ENCODE measurements around the gene CCN2.
"Not testable (repeated sequence)": the region's sequence is repeated elsewhere in the genome, so short reads cannot be mapped to it uniquely, and the experiment has no call there.

Gene CCN2

GRCh38 chr6:131937703-131938631, 13.2 kb downstream of the CCN2 start:
- DNase-seq (ENCODE audit: low spot score) = peak; percentile 39

- peak; percentile 31 for DNase-seq (ENCODE audit: low spot score)
These were observed 13.9 kb downstream of the CCN2 start for GRCh38 chr6:131937226-131937625.

GRCh38 chr6:131936156-131936555, 15.0 kb downstream of the CCN2 start:
- no peak for DNase-seq (ENCODE audit: low spot score)

GRCh38 chr6:131931063-131931750, 20.0 kb downstream of the CCN2 start:
- no peak for DNase-seq (ENCODE audit: low spot score)

GRCh38 chr6:131929976-131930375, 21.2 kb downstream of the CCN2 start:
- DNase-seq (ENCODE audit: low spot score) = no peak

GRCh38 chr6:131929264-131929663, 21.9 kb downstream of the CCN2 start:
- DNase-seq (ENCODE audit: low spot score) = no peak

GRCh38 chr6:131924881-131925474, 26.2 kb downstream of the CCN2 start:
- DNase-seq (ENCODE audit: low spot score) = peak; percentile 61

- DNase-seq (ENCODE audit: low spot score) = no peak
These were observed 27.8 kb downstream of the CCN2 start for GRCh38 chr6:131923356-131923755.

GRCh38 chr6:131920656-131921055, 30.5 kb downstream of the CCN2 start:
- DNase-seq (ENCODE audit: low spot score) = no peak

- DNase-seq (ENCODE audit: low spot score) = no peak
These were observed 32.4 kb downstream of the CCN2 start for GRCh38 chr6:131918650-131919355.

GRCh38 chr6:131917763-131918649, 33.2 kb downstream of the CCN2 start:
- DNase-seq (ENCODE audit: low spot score) = no peak

GRCh38 chr6:131917318-131917717, 33.9 kb downstream of the CCN2 start:
- peak; percentile 26 for DNase-seq (ENCODE audit: low spot score)

GRCh38 chr6:131916847-131917246, 34.3 kb downstream of the CCN2 start:
- no peak for DNase-seq (ENCODE audit: low spot score)

GRCh38 chr6:131916091-131916796, 34.9 kb downstream of the CCN2 start:
- not testable (repeated sequence) for DNase-seq (ENCODE audit: low spot score)

GRCh38 chr6:131914967-131915751, 36.0 kb downstream of the CCN2 start:
- DNase-seq (ENCODE audit: low spot score) = peak; percentile 72

- DNase-seq (ENCODE audit: low spot score) = no peak
These were observed 36.9 kb downstream of the CCN2 start for GRCh38 chr6:131914234-131914633.

- no peak for DNase-seq (ENCODE audit: low spot score)
These were observed 39.2 kb downstream of the CCN2 start for GRCh38 chr6:131911951-131912350.

GRCh38 chr6:131910956-131911355, 40.2 kb downstream of the CCN2 start:
- DNase-seq (ENCODE audit: low spot score) = no peak

- DNase-seq (ENCODE audit: low spot score) = no peak
These were observed 41.0 kb downstream of the CCN2 start for GRCh38 chr6:131910219-131910589.
